GM21447 (cell line): Measurements from ENCODE around the gene DPCD.
A peak's percentile ranks its signal among the peaks of the same experiment; 100 is the strongest.

ENCODE experiments used
- ATAC-seq: cut with Tn5 transposase; IDR thresholded peaks from one replicate; pipeline ENCODE4 v1.9.1; 2021; ENCODE audit not compliant: unreplicated experiment

DPCD gene

DNA sequence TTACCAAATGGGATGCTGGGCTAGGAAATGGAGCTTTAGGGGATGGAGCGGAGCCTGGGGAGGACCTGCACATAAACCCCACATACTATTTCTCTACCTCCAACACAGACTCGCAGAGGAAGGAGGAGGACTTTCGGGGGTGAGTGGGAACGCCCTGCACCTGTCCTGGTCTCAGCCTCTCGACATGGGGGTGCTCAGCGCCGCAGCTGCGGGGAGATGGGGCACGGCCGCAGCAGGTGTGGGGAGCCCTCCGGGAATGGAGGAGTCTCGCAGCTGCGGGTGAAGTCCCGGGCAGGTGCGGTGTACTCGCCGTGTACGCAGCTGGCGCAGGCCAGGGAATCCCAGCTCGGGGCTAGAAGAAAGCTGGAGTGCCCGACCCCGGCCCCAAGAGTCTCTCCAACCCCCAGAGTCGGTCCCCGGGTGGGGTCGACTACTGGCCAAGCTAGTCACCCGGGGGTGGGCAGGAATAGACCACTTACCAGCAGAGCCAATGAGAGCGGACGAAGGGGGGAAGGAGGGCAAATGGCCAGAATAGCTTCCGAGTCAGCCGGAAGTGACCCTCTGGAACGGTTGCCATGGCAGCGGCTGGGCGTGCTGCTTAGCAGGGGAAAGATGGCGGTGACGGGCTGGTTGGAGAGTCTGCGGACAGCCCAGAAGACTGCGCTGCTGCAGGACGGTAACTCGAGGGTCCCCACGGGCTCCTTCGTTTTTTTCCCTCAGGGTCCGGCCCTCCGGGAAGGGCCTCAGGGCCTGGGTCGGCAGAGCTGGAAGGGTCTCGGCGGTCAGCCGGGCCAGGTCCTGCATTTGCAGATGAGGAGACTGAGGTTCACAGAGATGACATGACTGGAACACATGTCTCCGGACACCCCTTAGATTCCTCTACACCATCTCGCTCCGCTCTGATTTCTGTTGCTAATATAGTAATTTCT is at the start of gene DPCD, which contains the start of gene POLL:
Gene DPCD (plus strand): TSS at position 597 of the 929 bp plus-strand sequence. CDS start 16 bp downstream, at position 613.
Gene POLL (minus strand): TSS at position 533 of the 929 bp plus-strand sequence. CDS start 897 bp downstream, outside the sequence.
- ATAC-seq, result peak; percentile 98

DNA sequence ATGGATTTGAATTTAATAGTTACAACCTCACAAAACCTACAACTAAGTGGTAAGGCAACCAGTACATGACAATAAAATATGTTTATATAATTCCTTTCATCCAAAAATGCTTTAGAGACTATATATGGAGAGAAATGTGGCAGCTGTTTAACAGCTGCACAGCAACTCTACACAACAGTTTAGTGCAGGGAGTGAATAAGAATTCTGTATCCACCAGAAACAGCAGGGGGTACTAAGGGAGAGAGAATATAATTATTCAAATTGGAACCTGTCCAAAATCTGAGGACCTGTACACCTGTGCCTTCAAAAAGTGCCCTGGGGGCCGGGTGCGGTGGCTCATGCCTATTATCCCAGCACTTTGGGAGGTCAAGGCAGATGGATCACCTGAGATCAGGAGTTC is 49.7 kb upstream of the DPCD start:
- no peak for ATAC-seq

DNA sequence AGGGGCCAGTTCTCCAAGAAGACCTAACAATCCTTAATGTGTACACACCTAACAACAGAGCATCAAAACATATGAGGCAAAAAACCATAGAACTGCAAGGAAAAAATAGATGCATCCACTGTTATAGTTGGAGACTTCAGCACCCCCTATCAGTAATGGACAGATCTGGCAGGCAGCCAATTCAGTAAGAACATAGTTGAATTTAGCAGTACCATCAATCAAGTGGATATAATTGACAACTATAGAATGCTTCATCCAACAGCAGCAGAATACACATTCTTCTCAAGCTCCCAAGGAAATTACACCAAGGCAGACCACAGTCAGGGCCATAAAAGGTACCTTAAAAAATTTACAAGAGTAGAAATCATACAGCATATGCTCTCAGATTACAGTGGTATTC is 42.2 kb upstream of the DPCD start:
- no peak for ATAC-seq

DNA sequence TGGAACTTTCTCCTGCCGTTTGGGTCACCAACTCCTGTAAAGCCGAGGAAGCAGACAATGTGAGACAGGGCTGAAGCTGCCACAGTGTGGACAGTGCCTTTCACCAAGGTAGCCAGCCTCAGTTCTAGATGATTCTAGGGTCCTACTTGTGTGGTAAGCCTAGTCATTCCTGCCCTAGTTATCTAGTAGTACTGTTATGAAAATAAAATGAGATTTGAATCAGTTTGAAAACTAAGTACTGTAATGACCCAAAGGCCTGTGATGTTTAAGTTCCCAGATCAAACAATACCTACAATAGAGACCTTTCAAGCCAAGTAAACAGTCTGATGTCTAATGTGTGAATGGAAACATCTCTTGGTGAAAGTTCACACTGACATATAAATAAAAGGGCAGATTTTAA is 37.2 kb upstream of the DPCD start:
- ATAC-seq, result no peak

DNA sequence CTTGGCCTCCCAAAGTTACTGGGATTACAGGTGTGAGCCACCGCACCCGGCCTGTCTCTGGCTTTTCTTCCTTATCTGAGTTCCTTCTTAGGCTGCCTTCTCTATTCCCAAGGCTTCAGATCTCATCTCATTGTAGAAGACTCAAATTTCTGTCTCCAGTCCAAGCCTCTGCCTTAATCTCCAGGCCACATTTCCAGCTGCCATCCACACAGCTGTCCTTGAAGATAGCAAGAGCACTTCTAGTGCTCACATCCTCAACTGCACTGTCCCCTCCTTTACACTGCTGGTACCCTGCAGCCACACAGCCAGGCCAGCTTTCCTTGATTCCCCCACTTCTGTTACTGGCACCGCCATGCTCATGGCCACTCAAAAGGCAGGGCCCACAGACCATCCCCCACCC is 35.7 kb upstream of the DPCD start:
- ATAC-seq, result no peak

DNA sequence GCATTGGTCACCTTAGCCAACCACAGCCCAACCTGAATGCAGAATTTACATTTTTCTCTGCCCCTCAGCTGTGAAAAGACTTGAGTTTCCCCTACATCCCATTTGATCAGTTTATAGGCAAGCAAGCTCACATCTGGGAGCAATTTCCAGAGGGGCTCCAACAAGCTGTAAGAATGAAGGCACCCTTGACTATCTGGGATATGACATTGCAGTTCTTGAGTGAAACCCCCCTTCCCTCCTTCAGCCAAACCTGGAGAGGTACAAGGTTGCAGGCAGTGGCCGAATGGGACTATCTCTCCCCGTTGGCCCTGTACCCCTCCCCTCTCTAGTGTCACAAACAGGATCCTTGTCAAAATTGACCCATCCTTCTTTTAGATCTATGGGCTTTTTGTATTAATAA is 30.6 kb upstream of the DPCD start:
- ATAC-seq, result no peak

DNA sequence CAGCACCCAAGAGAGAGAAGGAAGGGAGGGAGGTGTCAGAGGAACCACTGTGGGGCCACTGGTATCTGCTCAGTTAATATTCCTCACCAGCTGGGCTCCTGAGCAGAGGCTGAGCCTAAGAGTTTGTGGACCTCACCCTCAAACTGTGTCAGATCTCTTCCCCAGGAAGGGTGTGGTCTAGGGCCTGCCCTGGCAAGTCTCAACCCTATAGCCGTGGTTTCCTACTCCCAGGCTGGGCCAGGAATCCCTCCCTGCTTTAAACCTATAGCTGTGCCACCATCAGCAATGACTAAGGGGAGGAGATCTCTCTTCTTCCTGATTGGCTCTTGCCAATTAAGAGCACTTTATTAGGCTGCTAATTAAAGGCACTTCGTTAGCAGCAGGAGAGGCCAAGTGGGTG is 29.9 kb upstream of the DPCD start:
- ATAC-seq, result no peak

DNA sequence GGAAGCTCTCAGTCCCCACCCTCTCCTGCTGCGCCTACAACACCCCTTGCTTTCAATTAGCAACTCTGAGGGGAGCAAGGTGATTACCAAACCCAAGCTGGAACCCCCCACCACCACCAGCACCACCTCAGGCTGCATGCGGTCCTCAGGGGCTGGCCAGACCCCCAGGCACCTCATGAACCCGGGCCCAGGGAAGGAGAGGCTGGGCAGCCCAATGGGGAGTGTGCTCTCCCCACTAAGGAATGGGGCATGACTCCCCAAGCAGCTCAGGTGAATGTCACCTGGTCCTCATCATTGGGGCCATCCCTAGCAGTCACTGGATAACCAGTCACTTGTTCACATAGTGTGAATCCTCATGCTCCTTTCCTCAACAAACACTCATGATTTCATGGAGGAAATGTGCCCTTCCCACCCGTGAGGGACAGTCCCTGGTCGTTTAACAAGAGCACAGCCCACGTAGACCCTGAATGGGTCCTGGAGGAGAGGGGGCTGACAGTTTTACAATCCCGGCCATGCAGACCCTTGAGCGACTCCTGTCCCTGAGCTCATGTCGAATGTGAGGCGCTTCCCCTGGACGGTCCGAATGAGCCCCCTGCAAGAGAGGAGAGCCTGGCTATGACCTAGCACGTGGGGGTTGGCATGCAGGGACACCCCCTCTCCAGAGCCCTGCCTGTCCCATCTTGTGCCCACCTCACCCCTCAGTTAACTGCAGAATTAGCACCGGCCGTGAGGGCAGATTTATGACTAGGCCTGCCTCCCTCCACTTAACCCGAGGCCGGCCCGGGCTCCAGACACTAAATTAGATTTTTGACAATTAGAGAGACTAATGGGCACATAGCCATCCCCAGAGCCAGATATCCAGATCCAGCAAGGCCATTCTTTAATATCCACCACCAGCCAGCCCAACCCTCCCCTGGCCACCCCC is 29.2 kb upstream of the DPCD start:
- ATAC-seq, result no peak

DNA sequence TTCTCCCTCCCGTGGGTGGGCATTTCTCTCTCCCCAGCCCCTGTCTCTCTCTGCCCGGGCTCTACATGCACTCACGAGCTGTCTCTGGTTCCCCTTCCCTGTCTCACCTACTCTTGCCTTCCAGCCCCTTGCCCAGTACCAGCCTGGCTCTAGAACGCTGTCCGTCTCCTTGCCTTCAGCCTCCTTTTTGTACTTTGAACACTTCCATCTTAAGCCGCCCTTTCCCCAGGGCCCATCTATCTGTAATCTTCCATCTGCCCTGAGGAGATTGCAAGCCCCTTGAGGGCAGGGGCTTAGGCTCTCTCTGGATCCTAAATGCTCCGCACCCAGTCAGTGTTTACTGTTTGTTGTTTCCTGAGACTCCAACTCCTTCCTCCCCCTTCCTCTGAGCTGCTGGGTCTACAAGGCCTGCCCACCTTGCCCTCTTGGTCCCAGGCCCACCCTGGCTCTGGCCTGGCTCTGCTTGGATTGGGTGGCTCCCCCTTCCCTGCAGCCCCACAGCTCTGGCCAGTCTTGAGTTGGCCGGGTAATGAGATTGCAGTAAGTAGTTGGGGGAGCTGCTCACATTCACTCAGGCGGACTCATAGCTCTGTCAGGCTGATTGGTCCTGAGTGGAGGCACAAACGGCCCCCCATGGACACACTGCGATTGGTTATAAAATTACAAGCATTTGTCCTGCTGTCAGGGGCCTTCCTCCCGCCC is 28.4 kb upstream of the DPCD start:
- ATAC-seq, result no peak

DNA sequence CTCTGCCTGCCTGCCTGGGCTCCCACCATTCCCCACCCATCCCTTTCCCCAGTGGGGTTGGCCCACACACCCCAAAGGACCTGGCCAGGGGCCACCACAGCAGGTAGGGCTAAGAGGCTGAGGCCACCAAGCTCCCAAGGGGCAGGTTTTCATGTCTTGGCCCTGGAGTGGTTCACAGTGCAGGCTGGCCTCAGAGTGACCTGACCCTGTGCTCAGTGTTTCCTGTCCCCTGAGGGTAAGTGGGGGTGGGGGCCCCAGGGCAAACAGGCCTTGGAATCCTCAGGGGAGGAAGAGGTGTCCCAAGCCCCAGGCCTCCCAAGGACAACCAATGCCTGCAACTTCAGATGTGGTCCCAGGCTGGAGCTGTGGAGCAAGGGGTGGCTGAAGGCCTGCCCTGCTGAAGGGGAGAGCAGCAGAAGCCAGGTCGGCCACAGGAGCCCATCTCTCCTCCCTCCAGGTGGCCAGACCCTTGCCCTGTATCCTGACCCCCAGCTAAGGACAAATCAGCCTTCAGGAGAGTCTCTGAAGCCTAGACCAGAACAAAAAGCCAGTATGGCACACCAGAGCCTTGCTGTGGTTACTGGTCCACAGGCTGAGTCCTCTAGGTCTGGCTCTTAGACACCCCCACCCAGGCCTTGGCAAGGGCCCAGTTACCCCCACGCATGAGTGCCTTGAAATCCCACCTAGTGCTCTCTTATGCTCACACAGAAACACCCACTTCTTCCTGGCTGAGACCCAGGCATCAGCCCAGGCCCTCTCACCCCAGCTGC is 27.6 kb upstream of the DPCD start:
- ATAC-seq, result no peak

DNA sequence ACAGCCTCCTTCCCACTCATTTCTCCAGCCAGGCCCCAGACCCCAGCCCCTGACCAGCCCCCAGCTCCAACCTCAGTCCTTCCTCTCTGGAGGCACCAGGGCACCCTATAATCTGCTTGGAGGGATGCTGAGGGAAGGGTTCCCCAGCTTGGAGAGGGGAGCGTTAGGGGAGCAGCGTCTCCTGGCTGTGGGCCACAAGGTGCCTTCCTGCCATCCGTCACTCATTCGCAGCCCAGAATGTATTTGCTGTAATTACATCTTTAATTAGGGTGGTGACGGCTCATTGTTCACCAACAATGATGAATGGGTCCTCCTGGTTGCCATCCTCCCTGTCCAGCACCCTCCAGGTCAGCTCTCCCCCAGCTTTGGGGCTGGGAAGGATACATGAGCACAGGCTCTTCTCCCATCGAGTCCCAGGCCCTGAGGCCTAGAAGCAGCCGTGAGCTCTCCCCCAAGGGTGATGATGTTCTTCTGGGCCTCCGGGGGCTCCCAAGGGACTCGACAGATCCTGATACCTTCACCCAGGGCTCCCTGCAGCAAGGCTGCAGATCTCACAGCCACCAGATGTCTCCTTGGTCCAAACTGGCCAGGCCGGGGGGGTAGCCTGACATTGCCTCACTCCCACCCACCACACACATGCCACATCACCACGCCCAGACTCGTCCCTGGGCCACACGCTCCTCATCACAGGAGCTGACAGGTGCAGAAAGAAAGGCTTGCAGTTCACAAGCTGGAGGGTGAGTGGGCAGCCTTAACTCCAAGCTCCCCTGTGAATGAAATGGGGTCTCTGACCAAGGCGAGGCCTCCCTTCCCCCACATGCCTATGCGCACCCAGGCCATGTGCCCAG is 26.8 kb upstream of the DPCD start:
- no peak for ATAC-seq

DNA sequence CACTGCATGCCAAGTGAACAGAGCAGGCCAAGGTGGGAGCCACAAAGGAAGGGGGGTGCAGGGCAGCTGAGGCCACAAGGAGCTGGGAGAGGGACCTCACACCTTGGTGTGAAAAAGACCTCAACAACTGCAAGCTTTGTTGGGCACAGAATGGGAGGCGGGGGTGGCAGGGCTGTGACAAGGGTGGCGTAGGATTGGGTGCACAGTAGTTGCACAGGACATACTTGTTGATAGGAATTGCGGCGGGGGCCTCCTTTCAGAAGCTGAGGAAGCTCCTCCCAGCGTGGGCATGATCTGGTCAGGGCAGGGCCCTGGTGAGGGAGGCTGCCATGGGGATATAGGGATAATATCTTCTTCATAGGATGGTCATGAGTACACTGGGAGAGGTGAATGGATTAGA is 25.9 kb upstream of the DPCD start:
- ATAC-seq, result no peak

DNA sequence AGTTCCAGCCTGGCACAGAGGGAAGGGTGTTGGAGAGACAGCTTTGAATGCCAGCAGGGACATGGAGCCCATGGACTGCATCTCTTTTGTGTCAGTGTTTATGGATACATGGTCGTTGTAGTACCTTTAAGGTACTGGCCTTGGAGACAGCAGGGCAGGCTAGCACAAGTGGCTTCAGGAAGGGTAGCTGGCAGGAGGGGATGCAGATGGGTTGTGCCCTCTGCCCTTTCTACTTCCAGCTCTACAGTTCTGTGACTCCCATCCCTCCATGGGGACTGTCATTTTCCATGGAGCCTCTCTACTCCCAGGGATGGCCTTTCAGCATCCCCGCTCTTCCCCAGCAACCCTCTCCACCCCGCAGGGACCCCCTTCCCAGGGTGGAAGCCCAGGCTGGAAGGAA is 25.1 kb upstream of the DPCD start:
- ATAC-seq, result no peak

DNA sequence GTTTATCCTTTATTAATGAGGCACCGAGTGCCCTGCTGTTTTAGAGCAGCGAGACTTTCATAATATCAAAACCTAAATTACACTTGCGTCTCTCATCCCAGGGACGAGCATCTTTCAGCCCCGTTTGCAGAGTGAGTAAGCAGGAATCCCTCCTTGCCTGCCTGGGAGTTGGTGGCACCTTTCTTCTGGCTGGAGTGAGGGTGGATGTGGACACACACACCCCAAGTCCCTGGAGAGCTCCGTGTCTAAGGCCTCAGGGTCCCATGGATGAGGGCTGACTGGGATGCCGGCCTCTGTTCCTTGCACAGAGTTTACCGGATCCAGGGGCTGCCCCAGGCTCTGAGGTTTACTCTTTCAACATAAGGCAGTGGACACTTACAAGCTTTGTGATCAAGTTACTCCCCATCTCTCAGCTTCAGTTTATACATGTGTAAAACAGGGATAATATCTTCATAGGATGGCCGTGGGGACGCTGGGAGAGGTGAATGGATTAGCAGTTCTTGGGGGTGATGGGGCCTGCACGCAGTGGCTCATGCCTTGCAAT is 24.6 kb upstream of the DPCD start:
- no peak for ATAC-seq

DNA sequence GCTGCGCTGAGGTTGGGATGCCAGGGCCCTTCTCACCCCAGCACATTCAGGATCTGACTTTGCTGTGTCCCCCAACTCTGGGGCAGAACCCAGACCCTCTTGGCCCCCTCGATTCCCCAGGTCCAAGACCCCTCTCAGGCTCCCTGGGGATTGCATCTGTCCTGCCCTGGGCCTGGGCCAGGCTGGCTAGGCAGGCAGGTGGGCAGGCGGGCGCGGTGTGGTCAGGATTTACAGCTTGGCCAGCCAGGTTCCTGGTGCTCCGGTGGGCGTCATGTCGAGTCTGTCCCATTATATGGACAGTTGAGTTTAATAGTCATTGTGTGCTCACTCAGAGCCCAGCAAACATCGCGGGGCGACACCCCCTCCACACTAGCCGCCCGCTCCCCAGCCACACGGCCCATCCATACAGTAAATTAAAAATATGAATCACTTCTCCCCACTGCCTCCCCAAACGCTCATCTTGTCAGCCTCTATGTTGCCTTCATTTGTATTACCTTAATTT is 23.6 kb upstream of the DPCD start:
- ATAC-seq, result no peak

DNA sequence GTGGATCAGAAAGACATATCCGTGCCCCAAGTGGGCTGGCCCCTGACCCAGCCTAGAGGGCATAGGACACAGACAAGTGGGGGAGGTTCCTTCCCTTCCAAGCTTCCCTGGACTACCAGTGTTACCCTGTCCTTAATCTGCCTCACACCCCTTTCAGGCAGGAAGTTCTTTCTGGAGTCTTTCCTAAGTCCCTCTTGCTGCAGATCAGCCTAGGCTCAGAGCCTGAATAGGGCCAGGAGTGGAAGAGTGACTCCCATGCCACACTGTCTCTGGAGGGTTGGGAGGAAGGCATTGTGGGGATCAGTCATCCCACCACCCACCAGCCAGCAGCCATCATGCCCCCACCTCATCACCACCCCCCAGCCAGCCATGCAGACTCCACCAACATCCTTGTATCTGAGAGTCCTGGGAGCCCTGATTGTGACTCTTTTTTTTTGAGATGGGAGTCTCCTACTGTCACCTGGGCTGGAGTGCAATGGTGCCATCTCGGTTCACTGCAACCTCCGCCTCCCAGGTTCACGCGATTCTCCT is 22.7 kb upstream of the DPCD start:
- ATAC-seq, result no peak

DNA sequence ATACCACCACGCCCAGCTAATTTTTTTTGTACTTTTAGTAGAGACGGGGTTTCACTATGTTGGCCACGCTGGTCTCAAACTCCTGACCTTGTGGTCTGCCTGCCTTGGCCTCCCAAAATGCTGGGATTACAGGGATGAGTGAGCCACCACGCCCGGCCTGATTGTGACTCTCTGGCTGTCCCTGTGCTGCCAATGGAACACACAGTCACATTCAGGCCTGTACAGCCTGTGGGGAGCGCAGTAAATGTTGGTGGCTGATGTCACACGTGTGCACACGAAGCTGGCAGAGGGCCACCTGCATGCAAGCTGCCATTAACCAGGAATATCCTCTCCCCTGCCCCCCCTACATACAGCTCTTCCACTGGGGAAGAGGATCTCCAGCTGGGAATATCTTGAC is 22.2 kb upstream of the DPCD start:
- ATAC-seq, result no peak

DNA sequence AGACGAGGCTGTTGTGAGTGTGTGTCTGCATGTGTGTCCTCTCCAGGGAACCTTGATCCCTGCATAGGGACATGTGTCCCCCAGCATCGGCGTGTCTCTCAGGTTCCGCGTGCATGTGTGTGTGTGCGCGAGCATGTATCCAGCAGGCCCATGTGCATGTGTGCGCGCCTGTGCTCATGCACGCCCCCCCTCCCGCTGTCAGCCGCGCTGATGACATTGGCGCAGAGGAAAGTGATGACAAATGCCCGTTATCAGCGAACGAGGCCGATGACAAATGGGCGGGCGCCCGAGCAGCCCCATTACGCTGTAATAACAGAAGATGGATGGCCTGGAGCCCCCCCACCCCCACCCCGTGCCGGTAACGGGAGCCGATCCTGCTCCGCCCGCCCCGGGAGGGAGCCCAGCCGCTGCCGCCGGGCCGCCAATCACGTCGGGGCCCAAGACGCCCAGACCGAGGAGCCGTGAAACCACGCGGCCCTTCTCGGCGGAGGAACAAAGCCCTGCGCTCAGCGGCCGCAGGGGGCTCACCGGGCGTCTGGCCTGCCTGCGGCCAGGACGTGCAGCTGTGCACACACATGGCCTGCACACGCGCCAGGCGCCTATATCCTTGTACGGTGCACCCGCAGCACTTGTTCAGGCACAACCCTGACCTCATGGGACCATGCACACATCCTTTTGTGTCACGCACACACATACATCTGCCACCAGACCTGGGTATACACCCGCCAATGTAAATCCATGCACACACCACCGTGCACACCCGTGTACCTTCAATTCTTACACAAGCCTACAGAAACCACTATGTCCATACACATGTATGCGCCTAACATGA is 21.6 kb upstream of the DPCD start:
- ATAC-seq, result no peak
